DMS 273 (cell line): ENCODE data around the gene AIMP1.
A peak's percentile ranks its signal among the peaks of the same experiment; 100 is the strongest.

ENCODE experiments used
- DNase-seq: peaks from one replicate; lab custom pipeline; 2025; ENCODE audit not compliant: unreplicated experiment; lab: John Stamatoyannopoulos, UW

Gene AIMP1

GRCh38 chr4:106315968-106316772 lies at the start of gene AIMP1, which contains the start of gene TBCK:
Gene AIMP1 (plus strand): TSS chr4:106316550. CDS start chr4:106325010, 8,460 bp downstream.
Gene TBCK (minus strand): TSS chr4:106316209. CDS start chr4:106308960, 7,249 bp downstream.
- peak; percentile 88 for DNase-seq

- no peak for DNase-seq
Measured at GRCh38 chr4:106268786-106269185, 47.6 kb upstream of the AIMP1 start.

- DNase-seq: no peak
Measured at GRCh38 chr4:106269711-106270110, 46.6 kb upstream of the AIMP1 start.

DNA sequence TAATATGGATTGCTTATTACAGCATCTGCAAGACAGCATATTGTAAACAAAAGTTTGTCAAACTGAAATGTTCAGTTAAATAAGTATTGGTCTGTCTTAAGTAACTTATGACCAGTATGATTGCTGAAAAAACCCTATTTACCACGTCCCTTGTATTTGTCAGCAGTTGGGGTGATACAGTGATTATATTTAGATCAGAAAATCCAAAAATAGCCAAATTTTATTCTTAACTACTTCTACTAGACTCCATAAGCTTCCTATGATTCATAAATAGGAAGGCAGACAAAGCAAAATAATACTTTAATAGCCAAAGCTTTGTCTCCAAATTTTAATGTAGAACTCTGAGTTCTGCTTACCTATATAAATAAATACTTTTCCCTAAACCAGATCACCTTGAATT lies 45.6 kb upstream of the AIMP1 start:
- DNase-seq: no peak

- no peak for DNase-seq
Measured at GRCh38 chr4:106273831-106274230, 42.5 kb upstream of the AIMP1 start.

GRCh38 chr4:106277140-106277675 lies 39.1 kb upstream of the AIMP1 start:
- no peak for DNase-seq

DNA sequence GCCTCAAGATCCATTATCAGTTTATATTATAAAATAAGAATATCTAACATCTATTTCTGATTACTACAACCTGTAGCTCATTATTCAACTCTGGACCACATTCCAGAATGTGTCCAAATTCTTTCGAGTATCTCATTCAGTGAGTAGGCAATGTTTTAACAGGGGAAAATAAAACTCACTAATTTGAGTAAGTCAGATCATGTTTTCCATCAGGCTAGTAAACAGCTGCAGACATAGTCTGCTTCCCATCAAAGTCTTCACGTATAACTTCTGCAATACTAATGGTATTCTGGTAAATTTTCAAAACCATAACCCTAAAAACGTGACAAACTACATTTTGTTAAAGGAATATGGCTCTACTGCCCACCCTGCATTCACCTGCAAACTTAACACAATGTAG lies 32.1 kb upstream of the AIMP1 start:
- DNase-seq: no peak

GRCh38 chr4:106286611-106287010 lies 29.7 kb upstream of the AIMP1 start:
- no peak for DNase-seq

DNA sequence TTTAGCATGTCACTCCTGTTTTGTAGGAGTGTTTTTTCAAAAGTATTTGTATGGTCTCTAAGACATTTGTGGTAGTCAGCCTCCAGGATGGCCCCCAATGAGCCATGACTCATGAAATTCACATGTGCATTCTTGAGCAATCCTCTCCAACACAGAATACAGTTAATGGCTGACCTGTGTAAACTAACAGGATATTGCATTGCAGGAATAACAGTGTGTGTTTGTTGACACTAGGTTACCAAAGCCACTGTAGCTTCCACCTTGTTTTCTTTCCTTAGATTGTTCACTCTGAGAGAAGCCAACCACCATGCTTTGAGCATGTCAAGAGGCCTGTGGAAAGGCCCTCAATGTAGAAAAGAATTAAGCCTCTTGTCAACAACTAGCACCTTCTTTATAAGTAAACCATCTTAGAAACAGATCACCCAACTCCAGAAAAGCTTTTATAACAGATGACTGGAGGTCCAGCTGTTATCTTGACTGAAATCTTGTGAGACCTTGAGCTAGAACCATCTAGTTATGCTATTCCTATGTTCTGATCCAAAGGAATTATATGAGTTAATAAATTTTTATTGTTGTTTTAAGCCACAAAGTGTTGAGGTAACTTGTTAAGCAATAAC lies 28.9 kb upstream of the AIMP1 start:
- no peak for DNase-seq

GRCh38 chr4:106289737-106290136 lies 26.6 kb upstream of the AIMP1 start:
- no peak for DNase-seq

GRCh38 chr4:106291678-106292077 lies 24.7 kb upstream of the AIMP1 start:
- no peak for DNase-seq

GRCh38 chr4:106294062-106294461 lies 22.3 kb upstream of the AIMP1 start:
- no peak for DNase-seq

GRCh38 chr4:106297245-106298035 lies 18.9 kb upstream of the AIMP1 start:
- no peak for DNase-seq

DNA sequence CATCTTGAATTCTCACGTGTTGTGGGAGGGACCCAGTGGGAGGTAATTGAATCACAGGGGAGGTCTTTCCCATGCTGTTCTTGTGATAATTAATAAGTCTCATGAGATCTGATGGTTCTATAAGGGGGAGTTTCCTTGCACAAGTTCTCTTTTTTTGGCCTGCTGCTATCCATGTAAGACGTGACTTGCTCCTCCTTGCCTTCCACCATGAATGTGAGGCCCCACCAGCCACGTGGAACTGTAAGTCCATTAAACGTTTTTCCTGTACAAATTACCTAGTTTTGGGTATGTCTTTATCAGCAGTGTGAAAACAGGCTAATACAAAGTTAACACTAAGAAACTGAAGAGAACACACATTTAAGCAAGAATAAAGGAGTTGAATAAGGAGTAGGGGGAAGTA lies 16.4 kb upstream of the AIMP1 start:
- no peak for DNase-seq

GRCh38 chr4:106301393-106302061 lies 14.8 kb upstream of the AIMP1 start:
- no peak for DNase-seq

DNA sequence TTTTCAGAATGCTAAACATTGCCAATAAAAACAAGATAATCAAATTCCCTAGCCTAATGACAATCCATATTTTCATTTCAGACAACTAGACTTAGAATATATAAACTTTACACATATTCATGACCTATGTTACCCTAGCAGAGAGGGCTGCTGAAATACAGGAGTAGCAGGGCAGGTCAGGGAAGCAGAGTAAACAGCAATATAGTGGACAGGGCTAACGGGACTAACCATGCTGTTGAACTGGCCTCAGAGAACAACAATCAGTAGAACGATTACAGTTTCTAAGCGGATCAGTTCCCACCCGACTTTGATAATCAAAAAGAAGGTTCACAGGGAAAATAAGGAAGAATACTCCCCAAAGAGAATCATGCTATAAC lies 14.3 kb upstream of the AIMP1 start:
- no peak for DNase-seq

- DNase-seq: no peak
Measured at GRCh38 chr4:106303548-106304281, 12.6 kb upstream of the AIMP1 start.

GRCh38 chr4:106304632-106305031 lies 11.7 kb upstream of the AIMP1 start:
- DNase-seq: no peak

DNA sequence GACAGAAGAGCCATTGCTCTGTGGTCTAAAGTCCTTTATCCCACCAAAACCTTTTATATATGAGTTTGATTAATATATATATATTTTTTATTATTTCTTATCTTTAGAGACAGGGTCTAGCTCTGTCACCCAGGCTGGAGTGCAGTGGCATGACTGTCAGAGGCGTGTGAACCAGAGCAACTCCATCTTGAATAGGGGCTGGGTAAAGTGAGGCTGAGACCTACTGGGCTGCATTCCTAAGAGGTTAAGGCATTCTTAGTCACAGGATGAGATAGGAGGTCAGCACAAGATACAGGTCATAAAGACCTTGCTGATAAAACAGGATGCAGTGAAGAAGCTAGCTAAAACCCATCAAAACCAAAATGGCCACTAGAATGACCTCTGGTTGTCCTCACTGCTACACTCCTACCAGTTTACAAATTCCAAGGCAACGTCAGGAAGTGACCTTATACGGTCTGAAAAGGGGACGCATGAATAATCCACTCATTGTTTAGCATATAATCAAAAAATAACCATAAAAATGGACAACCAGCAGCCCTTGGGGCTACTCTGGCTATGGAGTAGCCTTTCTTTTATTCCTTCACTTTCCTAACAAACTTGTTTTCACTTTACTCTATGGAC lies 10.8 kb upstream of the AIMP1 start:
- DNase-seq: no peak

GRCh38 chr4:106306561-106306960 lies 9.8 kb upstream of the AIMP1 start:
- DNase-seq: no peak
